Measurements from ENCODE around the gene ACTL8. TPM values are rescaled to one million over a fixed set of nuclear protein-coding genes. Genes with fewer than 3 reads are reported as not detected.

The ACTL8 gene, protein sequence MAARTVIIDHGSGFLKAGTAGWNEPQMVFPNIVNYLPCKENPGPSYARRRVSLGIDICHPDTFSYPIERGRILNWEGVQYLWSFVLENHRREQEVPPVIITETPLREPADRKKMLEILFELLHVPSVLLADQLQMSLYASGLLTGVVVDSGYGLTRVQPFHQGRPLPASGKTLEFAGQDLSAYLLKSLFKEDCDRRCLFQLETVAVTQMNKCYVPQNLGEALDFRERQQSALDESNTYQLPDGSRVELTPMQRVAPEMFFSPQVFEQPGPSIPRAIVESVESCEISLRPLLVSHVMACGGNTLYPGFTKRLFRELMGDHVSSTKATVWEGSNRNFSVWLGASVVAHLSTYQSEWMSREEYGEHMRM
- not detected for total RNA-seq

DNA sequence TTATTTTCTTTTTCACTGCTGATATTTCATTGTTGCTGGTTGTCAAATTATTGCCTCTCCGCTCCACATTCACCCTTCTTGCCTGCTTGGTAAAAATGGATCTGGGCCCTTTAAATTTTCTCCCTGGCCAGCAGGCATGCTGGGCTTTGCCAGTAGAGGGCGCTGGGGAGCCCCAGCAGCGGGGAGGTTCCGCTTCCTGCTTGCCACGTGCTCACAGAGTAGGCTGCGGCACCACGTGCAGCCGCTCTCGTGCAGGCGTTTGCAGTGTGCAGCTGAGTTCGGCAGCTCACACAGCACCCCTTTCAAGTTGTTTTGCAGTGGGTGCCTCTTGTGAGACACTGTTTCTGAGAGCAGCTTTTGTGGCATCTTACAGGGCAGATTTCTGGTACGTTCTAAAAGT lies at the start of gene ACTL8:
Gene ACTL8, plus strand, starts transcription at position 214 of the 400 bp plus-strand sequence. CDS start 67,676 bp downstream, outside the sequence.
- no peak within 1 kb of the TSS for H3K27ac ChIP-seq (ENCODE audit: low read depth, low read length)
- peaks cover 0 to 1% (median 0%) of the 10 kb centered on the region in 3 donors for H3K27me3 ChIP-seq (ENCODE audit: control insufficient read depth in 3 of 3, insufficient read depth in 3 of 3, low read length in 3 of 3)
- no peak within 1 kb of the TSS for H3K4me3 ChIP-seq (ENCODE audit: low read length in 3 of 3)
- no peaks in the 10 kb centered on the region for H3K4me1 ChIP-seq (ENCODE audit: control insufficient read depth in 3 of 3, insufficient read depth in 3 of 3, low read length in 3 of 3)
- H3K9me3 ChIP-seq (ENCODE audit: control insufficient read depth in 3 of 3, low read length in 3 of 3), result peaks cover 11 to 21% (median 13%) of the 10 kb centered on the region in 3 donors
- H3K9ac ChIP-seq (ENCODE audit: low read depth in 1 of 3, low read length in 3 of 3), result no peak within 1 kb of the TSS
- H3K36me3 ChIP-seq (ENCODE audit: control insufficient read depth in 3 of 3, insufficient read depth in 3 of 3, low read length in 3 of 3), result no peaks in the 10 kb centered on the region

DNA sequence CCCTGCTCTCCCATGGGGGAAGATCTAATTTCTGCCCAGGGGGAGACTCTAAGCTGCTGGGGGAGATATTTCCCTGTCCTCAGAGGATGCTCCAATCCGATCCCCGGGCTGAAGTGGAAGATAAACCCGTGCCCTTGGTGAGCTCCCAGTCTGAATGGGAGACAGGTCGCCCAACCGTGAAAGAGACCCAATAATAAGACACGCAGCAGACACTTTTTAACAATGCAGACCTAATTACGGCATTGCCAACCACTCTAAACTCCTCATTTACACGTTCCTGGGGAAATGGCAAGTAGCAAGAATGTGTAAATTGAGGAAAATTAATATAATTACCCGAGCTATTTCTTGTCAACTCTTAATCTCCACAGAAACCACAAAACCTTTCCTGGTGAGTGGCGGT lies 48.7 kb upstream of the ACTL8 start:
- Histone ChIP-seq H3K27ac (ENCODE audit: low read depth, low read length) (no peak overlapping the region), H3K36me3 (ENCODE audit: control insufficient read depth in 3 of 3, insufficient read depth in 3 of 3, low read length in 3 of 3) (no peaks in the 10 kb centered on the region), H3K27me3 (ENCODE audit: control insufficient read depth in 3 of 3, insufficient read depth in 3 of 3, low read length in 3 of 3) (peaks cover 0 to 2% (median 2%) of the 10 kb centered on the region in 3 donors), H3K9me3 (ENCODE audit: control insufficient read depth in 3 of 3, low read length in 3 of 3) (no peaks in the 10 kb centered on the region), H3K9ac (ENCODE audit: low read depth in 1 of 3, low read length in 3 of 3) (no peak overlapping the region), H3K4me1 (ENCODE audit: control insufficient read depth in 3 of 3, insufficient read depth in 3 of 3, low read length in 3 of 3) (no peaks in the 10 kb centered on the region), H3K4me3 (ENCODE audit: low read length in 3 of 3) (no peak overlapping the region)

DNA sequence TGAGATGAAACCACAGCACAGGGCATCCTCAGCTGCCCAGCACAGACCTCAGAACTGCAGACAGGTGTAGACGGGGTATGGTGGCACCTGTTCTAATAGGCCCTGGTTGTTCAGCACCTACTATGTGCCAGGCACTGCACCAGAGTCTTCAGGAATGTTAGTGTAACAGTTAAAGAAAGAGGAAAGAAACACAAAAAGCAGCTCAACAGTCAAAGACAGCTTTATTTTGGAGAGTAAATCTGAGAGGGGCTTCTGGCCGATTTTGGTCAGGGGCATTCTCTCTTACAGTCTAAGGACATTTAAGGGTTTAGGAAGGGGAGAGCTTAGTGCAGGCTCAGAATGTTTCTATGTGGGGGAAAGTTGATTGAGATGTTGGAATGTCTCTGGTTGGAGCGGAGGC lies 45.2 kb upstream of the ACTL8 start:
- Histone ChIP-seq H3K9ac (ENCODE audit: low read depth in 1 of 3, low read length in 3 of 3) (no peak overlapping the region), H3K27me3 (ENCODE audit: control insufficient read depth in 3 of 3, insufficient read depth in 3 of 3, low read length in 3 of 3) (peaks cover 0 to 8% (median 2%) of the 10 kb centered on the region in 3 donors), H3K27ac (ENCODE audit: low read depth, low read length) (no peak overlapping the region), H3K4me3 (ENCODE audit: low read length in 3 of 3) (no peak overlapping the region), H3K9me3 (ENCODE audit: control insufficient read depth in 3 of 3, low read length in 3 of 3) (no peaks in the 10 kb centered on the region), H3K36me3 (ENCODE audit: control insufficient read depth in 3 of 3, insufficient read depth in 3 of 3, low read length in 3 of 3) (no peaks in the 10 kb centered on the region), H3K4me1 (ENCODE audit: control insufficient read depth in 3 of 3, insufficient read depth in 3 of 3, low read length in 3 of 3) (no peaks in the 10 kb centered on the region)

DNA sequence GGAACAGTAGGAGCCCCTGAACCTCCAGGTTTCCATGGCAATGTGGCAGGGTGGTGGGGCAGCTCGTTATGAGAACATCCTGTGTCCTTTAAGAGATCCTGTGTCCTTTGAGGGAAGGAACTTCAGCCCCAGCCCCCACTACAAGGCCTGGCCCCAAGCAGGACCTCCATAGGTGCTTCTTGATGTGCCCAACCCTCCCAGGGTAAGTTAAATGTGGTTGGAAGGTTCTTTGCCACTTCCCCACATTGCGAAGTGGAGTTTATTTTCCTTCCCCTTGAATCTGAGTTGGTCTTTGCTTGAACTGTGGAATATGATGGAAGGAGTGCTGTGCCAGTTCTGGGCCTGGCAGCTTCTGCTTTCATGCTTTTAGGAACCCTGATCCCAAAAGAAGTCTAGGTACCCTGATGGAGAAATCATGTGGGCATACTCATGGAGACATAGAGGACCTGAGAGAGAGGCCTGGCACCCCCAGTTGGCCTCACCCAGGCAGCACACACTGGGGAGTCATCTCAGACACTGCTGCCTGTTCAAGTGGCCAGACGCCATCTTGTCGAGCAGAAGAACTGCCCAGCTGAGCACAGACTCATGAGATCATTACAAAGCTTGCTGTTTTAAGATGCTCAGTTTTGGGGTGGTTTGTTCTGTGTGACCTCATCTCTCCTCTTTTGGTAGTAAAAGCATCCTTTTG lies 44.1 kb upstream of the ACTL8 start:
- peaks cover 0 to 13% (median 8%) of the 10 kb centered on the region in 3 donors for H3K27me3 ChIP-seq (ENCODE audit: control insufficient read depth in 3 of 3, insufficient read depth in 3 of 3, low read length in 3 of 3)
- no peaks in the 10 kb centered on the region for H3K4me1 ChIP-seq (ENCODE audit: control insufficient read depth in 3 of 3, insufficient read depth in 3 of 3, low read length in 3 of 3)
- H3K36me3 ChIP-seq (ENCODE audit: control insufficient read depth in 3 of 3, insufficient read depth in 3 of 3, low read length in 3 of 3), result no peaks in the 10 kb centered on the region
- H3K27ac ChIP-seq (ENCODE audit: low read depth, low read length), result no peak overlapping the region
- H3K4me3 ChIP-seq (ENCODE audit: low read length in 3 of 3), result no peak overlapping the region
- H3K9ac ChIP-seq (ENCODE audit: low read depth in 1 of 3, low read length in 3 of 3), result no peak overlapping the region
- H3K9me3 ChIP-seq (ENCODE audit: control insufficient read depth in 3 of 3, low read length in 3 of 3), result no peaks in the 10 kb centered on the region

DNA sequence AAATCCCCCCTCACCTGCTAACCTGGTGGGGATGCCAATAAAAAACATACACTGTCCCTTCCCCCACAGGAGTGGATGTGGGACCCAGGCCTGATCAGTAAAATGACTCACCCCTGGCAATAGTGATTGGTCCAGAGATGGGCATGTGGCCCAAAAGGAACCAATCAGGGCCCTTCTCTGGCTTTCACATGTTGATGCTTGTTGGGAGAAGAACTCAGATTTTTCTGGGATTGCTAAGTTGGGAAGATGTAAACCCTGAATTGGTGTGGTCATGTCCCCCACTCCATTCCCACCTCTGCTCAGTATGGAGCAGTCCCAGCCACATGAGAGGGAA lies 43.6 kb upstream of the ACTL8 start:
- Histone ChIP-seq H3K27me3 (ENCODE audit: control insufficient read depth in 3 of 3, insufficient read depth in 3 of 3, low read length in 3 of 3) (peaks cover 0 to 12% (median 8%) of the 10 kb centered on the region in 3 donors), H3K27ac (ENCODE audit: low read depth, low read length) (no peak overlapping the region), H3K4me3 (ENCODE audit: low read length in 3 of 3) (no peak overlapping the region), H3K36me3 (ENCODE audit: control insufficient read depth in 3 of 3, insufficient read depth in 3 of 3, low read length in 3 of 3) (no peaks in the 10 kb centered on the region), H3K9ac (ENCODE audit: low read depth in 1 of 3, low read length in 3 of 3) (no peak overlapping the region), H3K9me3 (ENCODE audit: control insufficient read depth in 3 of 3, low read length in 3 of 3) (no peaks in the 10 kb centered on the region), H3K4me1 (ENCODE audit: control insufficient read depth in 3 of 3, insufficient read depth in 3 of 3, low read length in 3 of 3) (no peaks in the 10 kb centered on the region)

DNA sequence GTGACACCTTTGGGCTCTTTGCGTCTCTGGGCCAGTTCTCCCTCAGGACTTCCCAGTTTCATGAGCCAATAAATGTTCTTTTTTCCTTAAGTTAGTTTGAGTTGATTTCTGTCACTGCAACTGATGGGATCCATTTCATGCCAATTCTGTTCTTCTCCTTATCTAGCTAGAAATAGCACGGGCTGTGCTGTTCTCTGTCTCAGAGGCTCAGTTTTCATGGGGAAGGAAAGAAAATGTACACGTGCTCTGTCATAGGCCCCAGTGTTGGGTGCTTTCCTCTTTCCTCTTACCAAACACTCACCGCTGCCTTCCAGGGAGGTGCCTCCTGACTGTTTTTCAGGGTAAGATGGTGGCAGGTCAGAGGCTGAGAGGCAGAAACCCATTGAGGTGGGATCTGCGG lies 43.2 kb upstream of the ACTL8 start:
- Histone ChIP-seq H3K4me1 (ENCODE audit: control insufficient read depth in 3 of 3, insufficient read depth in 3 of 3, low read length in 3 of 3) (no peaks in the 10 kb centered on the region), H3K4me3 (ENCODE audit: low read length in 3 of 3) (no peak overlapping the region), H3K36me3 (ENCODE audit: control insufficient read depth in 3 of 3, insufficient read depth in 3 of 3, low read length in 3 of 3) (no peaks in the 10 kb centered on the region), H3K9me3 (ENCODE audit: control insufficient read depth in 3 of 3, low read length in 3 of 3) (no peaks in the 10 kb centered on the region), H3K27ac (ENCODE audit: low read depth, low read length) (no peak overlapping the region), H3K9ac (ENCODE audit: low read depth in 1 of 3, low read length in 3 of 3) (no peak overlapping the region), H3K27me3 (ENCODE audit: control insufficient read depth in 3 of 3, insufficient read depth in 3 of 3, low read length in 3 of 3) (peaks cover 0 to 12% (median 8%) of the 10 kb centered on the region in 3 donors)

DNA sequence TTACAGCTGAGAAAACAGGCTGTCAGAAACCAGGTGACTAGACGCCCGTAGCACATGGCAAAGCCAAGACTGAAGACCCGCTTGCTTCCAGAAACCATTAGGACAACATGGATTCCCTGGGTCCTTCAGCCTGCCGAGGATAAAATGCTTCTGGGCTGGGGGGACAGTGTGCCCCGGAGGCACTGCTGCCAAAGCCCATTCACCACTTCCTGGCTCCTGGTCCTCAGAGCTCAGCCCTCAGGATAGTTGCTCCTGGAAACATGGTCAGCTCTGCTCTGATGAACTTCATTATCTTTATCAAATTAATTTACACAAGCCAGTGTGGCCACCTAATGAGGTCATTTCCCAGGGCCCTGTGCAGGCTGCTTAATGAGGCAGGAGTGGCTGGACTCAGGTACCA lies 41.1 kb upstream of the ACTL8 start:
- Histone ChIP-seq H3K9me3 (ENCODE audit: control insufficient read depth in 3 of 3, low read length in 3 of 3) (no peaks in the 10 kb centered on the region), H3K36me3 (ENCODE audit: control insufficient read depth in 3 of 3, insufficient read depth in 3 of 3, low read length in 3 of 3) (no peaks in the 10 kb centered on the region), H3K27ac (ENCODE audit: low read depth, low read length) (no peak overlapping the region), H3K9ac (ENCODE audit: low read depth in 1 of 3, low read length in 3 of 3) (no peak overlapping the region), H3K4me3 (ENCODE audit: low read length in 3 of 3) (no peak overlapping the region), H3K27me3 (ENCODE audit: control insufficient read depth in 3 of 3, insufficient read depth in 3 of 3, low read length in 3 of 3) (peaks cover 0 to 22% (median 16%) of the 10 kb centered on the region in 3 donors), H3K4me1 (ENCODE audit: control insufficient read depth in 3 of 3, insufficient read depth in 3 of 3, low read length in 3 of 3) (no peaks in the 10 kb centered on the region)

DNA sequence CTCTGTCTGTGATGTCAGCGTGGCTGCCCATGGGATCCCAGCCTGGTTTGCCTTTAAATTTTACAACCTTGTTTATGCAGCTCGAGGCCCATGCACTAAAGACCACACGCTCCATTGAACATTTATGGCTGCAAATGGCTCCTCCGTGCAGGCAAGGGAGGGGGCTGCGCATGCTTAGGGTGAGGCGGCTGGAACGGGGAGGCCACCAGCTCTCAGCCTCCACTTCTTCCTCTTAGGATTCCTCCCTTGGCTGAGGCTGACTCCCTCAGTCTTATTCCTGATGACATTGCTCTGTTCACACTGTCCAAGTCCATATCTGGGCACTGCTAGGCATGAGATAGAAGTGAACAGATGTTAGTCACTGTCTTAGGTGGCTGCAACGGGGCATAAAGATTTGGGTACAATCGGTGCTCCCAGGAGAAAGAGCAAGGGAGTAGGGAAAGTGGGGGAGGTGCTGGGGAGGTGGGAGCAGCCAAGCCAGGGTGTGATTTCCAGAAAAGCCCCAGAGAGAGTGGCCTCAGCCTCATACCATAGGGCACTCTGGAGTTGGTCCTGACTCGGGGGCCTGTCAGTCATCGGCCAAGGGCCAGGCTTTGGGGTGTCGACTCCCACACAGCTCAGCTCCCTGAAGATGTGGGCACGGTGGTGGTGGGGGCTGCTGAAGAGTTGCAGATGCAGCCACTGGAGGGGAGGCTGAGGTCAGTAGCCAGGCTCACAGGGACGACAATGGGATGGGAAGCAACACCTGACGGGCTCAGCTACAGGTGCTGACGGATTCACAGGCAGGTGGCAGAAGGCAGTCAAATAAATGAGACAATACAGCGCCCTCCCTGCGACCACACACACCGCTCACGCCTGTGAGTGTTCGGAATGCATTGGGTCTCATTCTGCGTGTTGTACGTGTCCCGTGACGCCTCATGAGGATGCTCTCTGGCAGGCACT lies 37.3 kb upstream of the ACTL8 start:
- no peaks in the 10 kb centered on the region for H3K36me3 ChIP-seq (ENCODE audit: control insufficient read depth in 3 of 3, insufficient read depth in 3 of 3, low read length in 3 of 3)
- H3K4me3 ChIP-seq (ENCODE audit: low read length in 3 of 3), result no peak overlapping the region
- H3K4me1 ChIP-seq (ENCODE audit: control insufficient read depth in 3 of 3, insufficient read depth in 3 of 3, low read length in 3 of 3), result no peaks in the 10 kb centered on the region
- H3K27me3 ChIP-seq (ENCODE audit: control insufficient read depth in 3 of 3, insufficient read depth in 3 of 3, low read length in 3 of 3), result peaks cover 3 to 23% (median 20%) of the 10 kb centered on the region in 3 donors
- no peak overlapping the region for H3K27ac ChIP-seq (ENCODE audit: low read depth, low read length)
- H3K9me3 ChIP-seq (ENCODE audit: control insufficient read depth in 3 of 3, low read length in 3 of 3), result no peaks in the 10 kb centered on the region
- H3K9ac ChIP-seq (ENCODE audit: low read depth in 1 of 3, low read length in 3 of 3), result no peak overlapping the region

DNA sequence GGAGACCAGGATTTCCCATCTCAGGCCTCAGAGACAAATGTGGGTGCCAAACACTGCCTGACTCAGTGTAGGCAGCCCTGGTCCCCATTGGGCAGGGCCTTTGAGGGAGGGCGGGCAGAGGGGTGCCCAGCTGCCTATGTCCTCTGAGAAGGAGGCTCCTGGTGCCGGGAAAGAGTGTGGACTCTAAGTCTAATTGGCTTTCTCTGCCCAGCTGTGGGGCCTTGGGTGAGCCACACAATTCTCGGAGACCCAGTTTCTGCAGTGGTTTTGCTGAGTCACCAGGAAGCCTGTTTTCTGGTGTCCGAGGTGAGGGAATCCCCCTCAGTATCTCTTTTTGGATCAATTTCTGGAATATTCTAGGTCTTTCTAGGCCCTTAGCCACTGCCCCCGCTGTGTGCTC lies 35.3 kb upstream of the ACTL8 start:
- Histone ChIP-seq H3K27me3 (ENCODE audit: control insufficient read depth in 3 of 3, insufficient read depth in 3 of 3, low read length in 3 of 3) (peaks cover 6 to 27% (median 19%) of the 10 kb centered on the region in 3 donors), H3K27ac (ENCODE audit: low read depth, low read length) (no peak overlapping the region)

More for the DNA sequence above, 35.3 kb upstream of the ACTL8 start:
- H3K9ac ChIP-seq (ENCODE audit: low read depth in 1 of 3, low read length in 3 of 3), result no peak overlapping the region
- no peaks in the 10 kb centered on the region for H3K36me3 ChIP-seq (ENCODE audit: control insufficient read depth in 3 of 3, insufficient read depth in 3 of 3, low read length in 3 of 3)
- H3K9me3 ChIP-seq (ENCODE audit: control insufficient read depth in 3 of 3, low read length in 3 of 3), result no peaks in the 10 kb centered on the region
- H3K4me3 ChIP-seq (ENCODE audit: low read length in 3 of 3), result no peak overlapping the region
- H3K4me1 ChIP-seq (ENCODE audit: control insufficient read depth in 3 of 3, insufficient read depth in 3 of 3, low read length in 3 of 3), result no peaks in the 10 kb centered on the region
